AG09319 (cell line): ENCODE measurements around the gene ARHGEF9.
"Not testable (repeated sequence)": the region's sequence is repeated elsewhere in the genome, so short reads cannot be mapped to it uniquely, and the experiment has no call there.

Experiments
- DNase-seq: peaks from one replicate; pipeline ENCODE4 v3.0.0-alpha.2; 2010; ENCODE audit warnings: low read depth; ENCODE audit errors: extremely low read depth
- CTCF ChIP-seq: IDR thresholded peaks from 2 replicates; pipeline ENCODE4 v1.5.1; 2011; ENCODE audit warnings: low read depth, mild to moderate bottlenecking, inconsistent platforms, low read length, moderate library complexity

The ARHGEF9 gene

GRCh38 chrX:63784902-63785707 lies at the start of gene ARHGEF9:
ARHGEF9 (minus strand) TSS chrX:63785214; CDS start chrX:63785145, 69 bp downstream.
- no peak for DNase-seq
- no peak for TF ChIP-seq CTCF

- DNase-seq: not testable (repeated sequence)
Observed at GRCh38 chrX:63825446-63825845, 40.4 kb upstream of the ARHGEF9 start.

GRCh38 chrX:63818156-63818555 lies 33.1 kb upstream of the ARHGEF9 start:
- no peak for DNase-seq
- no peak for TF ChIP-seq CTCF

- DNase-seq: no peak
- TF ChIP-seq CTCF: no peak
Observed at GRCh38 chrX:63817696-63818095, 32.7 kb upstream of the ARHGEF9 start.

- no peak for TF ChIP-seq CTCF
- DNase-seq: no peak
Observed at GRCh38 chrX:63812823-63813222, 27.8 kb upstream of the ARHGEF9 start.

- no peak for DNase-seq
- TF ChIP-seq CTCF: no peak
Observed at GRCh38 chrX:63810746-63811145, 25.7 kb upstream of the ARHGEF9 start.

- no peak for DNase-seq
- TF ChIP-seq CTCF: no peak
Observed at GRCh38 chrX:63809173-63809572, 24.2 kb upstream of the ARHGEF9 start.

GRCh38 chrX:63795406-63795805 lies 10.4 kb upstream of the ARHGEF9 start:
- DNase-seq: not testable (repeated sequence)
